ENCODE data around the gene ARCN1.
A peak's percentile ranks its signal among the peaks of the same experiment; 100 is the strongest.
"Not testable (repeated sequence)": the region's sequence is repeated elsewhere in the genome, so short reads cannot be mapped to it uniquely, and the experiment has no call there.

ARCN1 gene

DNA sequence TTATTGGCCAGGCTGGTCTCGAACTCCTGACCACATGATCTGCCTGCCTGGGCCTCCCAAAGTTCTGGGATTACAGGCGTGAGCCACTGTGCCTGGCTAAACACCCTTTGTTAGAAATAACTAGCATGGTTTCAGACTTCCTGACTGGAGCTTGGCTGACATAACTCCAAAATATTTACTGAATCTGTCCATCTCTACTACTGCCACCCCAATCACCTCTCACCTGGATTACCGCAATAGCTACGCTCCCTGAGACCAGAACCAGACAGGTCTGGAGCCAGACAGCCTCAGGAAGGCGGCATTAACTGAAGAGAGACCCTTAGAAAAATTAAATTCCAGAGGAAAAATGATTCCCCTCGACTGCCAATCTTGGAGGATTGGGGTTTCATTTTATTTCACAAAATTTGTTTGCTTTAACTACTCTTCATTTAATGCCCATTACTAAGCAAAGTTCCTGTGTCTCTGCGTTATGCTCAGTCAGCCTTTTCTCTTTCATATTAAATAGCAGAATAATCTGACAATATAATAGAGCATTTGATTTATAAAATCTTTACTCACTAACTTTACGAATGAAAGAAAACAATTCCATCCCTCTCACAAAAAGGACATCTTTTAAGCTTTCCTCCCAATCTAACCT, 28.1 kb upstream of the ARCN1 start:
- DNase-seq (ENCODE audit: low read depth in 1 of 2, low spot score in 1 of 2) = no peak

DNA sequence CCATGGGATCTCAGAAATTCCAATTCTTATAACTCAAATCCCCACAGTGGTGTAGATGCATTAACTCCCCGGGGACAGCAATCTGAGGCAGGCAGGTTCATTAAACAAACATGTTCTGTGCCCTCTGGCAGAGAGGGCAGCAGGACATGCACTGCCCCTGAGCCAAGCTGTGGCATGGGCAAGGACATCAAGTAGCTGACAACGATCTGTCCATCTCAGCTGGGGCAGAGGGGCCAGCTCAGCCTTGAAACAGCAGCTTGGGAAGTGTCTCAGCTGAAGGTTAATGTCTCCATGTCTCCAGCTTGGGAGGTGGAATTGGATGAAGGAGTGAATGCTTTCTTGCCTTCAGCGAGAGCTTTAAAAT, 27.6 kb upstream of the ARCN1 start:
- no peak for DNase-seq (ENCODE audit: low read depth in 1 of 2, low spot score in 1 of 2)

DNA sequence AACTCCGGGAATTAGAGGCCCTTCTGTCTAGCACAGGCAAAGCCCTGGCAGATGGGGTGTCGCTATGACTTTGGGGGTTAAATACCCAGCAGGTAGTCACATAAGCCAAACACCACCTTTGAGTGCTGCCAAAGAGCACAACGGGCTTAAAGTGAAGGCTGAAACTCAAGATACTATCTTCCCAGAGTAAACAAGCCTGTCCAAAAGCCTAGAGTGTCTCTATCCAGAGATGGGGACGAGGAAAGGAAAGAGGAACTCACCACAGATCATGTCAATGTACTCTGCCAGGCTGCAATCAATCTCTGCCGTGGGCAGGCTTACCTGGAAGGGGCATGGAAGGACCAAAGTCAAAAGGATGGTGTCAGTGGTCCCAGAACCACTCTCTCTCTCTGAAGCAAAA, 26.7 kb upstream of the ARCN1 start:
- DNase-seq (ENCODE audit: low read depth in 1 of 2, low spot score in 1 of 2) = no peak

DNA sequence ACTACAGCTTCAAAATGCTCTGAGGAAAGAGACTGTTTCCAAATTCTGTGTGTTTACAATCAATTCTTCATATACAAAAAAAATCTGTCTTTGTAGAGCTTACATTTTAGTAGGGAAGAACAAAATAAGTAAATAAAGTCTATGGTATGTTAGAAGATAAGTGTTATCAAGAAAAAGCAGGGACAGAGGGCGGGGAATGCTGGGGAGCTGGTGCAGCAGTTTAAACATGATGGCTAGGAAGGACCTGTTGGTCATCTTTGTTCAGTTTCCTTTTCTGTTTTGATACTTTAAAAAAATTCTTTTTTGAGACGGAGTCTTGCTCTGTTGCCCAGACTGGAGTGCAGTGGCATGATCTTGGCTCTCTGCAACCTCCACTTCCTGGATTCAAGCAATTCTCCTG, 25.1 kb upstream of the ARCN1 start:
- no peak for DNase-seq (ENCODE audit: low read depth in 1 of 2, low spot score in 1 of 2)

DNA sequence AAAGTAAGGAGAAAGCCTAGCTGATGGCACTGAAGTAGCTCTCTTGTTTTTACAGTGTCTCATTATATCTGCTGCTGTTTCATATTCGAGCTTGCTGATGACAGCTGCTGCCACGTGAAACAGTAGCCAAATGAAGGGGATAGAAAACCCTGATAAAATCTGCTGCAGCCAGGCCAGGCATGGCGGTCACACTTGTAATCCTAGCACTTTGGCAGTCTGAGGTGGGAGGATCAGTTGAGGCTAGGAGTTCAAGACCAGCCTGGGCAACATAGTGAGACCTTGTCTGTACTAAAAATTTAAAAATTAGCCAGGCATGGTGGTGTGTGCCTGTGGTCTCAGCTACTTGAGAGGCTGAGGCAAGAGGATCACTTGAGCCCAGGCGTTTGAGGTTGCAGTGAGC, 19.9 kb upstream of the ARCN1 start:
- no peak for DNase-seq (ENCODE audit: low read depth in 1 of 2, low spot score in 1 of 2)

DNA sequence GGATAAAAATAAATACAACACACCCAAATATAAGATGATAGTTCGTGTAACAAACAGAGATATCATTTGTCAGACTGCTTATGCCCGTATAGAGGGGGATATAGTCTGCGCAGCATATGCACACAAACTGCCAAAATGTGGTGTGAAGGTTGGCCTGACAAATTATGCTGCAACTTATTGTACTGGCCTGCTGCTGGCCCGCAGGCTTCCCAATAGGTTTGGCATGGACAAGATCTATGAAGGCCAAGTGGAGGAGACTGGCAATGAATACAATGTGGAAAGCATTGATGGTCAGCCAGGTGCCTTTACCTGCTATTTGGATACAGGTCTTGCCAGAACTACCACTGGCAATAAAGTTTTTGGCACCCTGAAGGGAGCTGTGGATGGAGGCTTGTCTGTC, 11.4 kb upstream of the ARCN1 start:
- no peak for DNase-seq (ENCODE audit: low read depth in 1 of 2, low spot score in 1 of 2)

DNA sequence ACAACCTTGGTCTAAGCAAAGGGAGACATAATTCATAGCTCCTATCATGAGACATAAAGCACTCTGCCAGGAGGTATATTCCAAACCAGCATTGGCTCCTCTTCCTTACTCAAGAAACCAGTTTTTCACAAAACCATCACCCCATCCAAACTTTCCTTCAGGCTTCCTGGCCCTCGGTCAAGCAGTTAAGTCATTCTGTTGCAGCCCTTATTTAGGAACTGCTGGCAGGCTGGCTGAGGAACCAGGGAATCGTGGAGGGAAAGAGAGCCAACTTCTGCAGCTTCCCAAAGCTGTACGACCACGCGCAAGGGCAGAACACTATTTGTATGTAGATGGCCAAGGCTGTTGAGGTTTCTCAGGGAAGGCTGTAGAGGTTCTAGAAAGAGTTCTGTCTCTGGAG, 7.2 kb upstream of the ARCN1 start:
- no peak for DNase-seq (ENCODE audit: low read depth in 1 of 2, low spot score in 1 of 2)

DNA sequence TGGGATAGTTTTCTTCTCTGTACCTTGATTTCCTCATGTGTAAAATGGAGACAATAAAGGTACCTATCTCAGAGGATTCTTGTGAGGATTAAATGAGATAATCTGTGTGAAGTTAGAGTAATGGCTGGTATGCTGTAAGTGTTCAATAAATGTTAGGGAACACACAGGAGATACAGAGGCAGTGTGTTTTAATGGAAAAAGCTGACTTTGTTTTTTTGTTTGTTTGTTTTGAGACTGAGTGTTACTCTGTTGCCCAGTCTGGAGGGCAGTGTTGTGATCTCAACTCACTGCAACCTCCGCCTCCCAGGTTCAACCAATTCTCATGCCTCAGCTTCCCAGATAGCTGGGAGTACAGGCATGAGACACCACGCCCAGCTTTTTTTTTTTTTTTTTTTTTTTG, 2.5 kb upstream of the ARCN1 start:
- DNase-seq (ENCODE audit: low read depth in 1 of 2, low spot score in 1 of 2) = no peak

DNA sequence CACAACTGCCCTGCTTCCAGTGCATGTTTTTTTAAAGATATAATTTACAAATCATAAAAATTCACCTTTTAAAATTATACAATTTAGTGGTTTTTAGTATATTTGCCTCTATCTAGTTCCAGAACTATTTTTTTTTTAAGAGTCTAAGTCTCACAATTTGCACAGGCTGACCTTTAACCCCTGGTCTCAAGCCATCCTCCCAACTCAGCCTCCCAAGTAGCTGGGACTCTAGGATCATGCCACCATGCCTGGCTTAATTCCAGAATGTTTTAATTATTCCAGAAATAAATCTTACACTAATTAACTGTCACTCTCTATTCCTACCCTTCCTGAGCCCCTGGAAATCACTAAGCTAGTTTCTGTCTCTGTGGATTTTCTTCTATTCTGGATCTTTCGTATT, 1.4 kb upstream of the ARCN1 start:
- DNase-seq (ENCODE audit: low read depth in 1 of 2, low spot score in 1 of 2) = no peak

DNA sequence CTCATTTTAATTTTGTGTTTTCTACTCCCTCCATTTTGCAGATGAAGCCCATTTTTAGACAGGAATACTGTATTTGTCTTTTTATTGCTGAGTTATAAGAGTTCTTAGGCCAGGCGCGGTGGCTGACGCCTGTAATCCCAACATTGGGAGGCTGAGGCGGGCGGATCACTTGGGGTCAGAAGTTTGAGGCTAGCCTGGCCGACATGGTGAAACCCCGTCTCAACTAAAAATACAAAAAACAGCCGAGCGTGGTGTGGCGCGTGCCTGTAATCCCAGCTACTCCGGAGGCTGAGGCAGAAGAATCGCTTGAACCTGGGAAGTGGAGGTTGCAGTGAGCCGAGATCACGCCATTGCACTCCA, 528 bp upstream of the ARCN1 start:
- DNase-seq (ENCODE audit: low read depth in 1 of 2, low spot score in 1 of 2) = not testable (repeated sequence)

DNA sequence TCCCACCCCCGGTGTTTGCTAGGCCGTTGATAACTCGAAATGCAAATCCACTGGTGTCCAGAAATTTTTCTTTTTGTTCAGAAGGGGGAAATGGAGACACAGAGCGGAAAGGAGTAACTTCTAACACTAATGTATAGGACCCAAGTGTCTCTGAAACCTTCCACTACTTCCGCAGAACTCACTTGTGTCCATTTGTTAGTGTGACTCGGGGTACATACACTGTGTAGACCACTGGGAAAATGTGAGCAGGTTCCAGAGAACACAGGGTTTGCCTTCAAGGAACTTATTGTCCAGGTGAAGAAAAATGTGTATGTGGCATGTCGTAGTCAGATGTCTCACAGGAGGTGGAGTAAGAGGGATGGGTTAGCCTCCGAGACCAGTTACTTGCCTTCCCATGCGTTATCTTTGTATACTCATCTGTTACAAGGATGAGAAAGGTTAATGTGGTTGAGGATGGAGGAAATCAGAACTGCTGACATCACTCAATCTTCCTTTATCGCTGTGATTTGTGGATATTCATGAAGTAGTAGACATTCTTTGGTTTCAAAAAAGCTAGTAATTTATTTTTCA, 857 bp downstream of the ARCN1 start:
- DNase-seq (ENCODE audit: low read depth in 1 of 2, low spot score in 1 of 2) = peak in 1 of 2 donors; percentile 30

DNA sequence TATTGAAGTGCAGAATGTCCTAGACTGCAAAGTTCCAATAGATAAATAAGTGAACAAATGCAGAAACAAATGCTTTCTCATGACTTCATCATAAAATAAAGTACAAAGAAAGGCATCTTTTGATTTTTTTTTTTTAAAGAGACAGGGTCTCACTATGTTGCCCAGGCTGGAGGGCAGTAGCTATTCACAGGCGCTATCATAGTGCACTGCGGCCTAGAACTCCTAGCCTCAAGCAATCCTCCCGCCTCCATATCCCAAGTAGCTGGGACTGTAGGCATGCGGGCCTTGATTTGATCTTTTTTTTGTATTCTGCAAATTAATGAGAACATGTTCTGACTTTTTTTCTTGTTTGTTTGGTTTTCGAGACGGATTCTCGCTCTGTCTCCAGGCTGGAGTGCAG, 2.4 kb downstream of the ARCN1 start:
- DNase-seq (ENCODE audit: low read depth in 1 of 2, low spot score in 1 of 2) = no peak

DNA sequence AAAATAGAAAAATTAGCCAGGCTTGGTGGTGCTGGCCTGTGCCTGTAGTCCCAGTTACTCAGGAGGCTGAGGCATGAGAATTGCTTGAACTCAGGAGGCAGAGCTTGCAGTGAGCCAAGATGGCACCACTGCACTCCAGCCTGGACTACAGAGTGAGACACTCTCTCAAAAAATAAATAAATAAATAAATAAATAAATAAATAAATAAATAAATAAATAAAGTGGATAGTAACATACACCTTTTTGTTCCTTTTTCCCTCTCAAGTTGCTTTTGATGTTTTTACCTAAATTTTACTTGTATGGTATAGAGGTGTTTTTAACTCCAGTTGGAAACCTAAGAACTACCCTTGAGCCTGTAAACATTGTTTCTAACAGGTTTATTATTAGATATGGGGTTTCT, 5.8 kb downstream of the ARCN1 start:
- DNase-seq (ENCODE audit: low read depth in 1 of 2, low spot score in 1 of 2) = not testable (repeated sequence)

DNA sequence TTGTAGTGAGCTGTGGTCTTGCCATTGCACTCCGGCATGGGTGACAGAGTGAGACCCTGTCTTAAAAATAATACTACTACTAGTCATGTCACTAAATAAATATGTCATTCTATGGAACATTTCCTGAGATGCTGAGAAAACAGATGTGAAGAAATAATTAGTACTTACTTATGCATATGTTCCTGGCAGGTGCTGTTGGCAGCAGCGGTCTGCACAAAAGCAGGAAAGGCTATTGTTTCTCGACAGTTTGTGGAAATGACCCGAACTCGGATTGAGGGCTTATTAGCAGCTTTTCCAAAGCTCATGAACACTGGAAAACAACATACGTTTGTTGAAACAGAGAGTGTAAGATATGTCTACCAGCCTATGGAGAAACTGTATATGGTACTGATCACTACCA, 8.8 kb downstream of the ARCN1 start:
- no peak for DNase-seq (ENCODE audit: low read depth in 1 of 2, low spot score in 1 of 2)

DNA sequence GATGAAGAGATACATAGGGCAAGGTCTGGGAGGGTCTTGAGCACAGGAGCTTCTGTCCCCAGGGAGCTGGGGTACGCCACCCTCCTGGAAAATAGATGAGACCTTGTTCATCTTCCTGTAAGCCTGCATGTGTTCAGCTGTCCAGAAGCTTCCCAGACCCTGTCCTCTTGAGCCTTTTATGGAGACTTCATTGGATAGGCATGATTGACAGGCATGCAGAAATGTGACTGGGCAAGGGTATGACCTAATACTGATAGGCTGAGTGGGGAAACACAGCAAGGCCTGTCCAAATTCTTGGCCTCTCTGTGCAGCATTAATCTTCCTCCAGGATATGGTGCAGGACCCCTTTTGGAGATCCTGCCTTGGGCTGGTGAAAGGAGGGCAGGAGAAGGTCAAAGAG, 15.7 kb downstream of the ARCN1 start:
- no peak for DNase-seq (ENCODE audit: low read depth in 1 of 2, low spot score in 1 of 2)

DNA sequence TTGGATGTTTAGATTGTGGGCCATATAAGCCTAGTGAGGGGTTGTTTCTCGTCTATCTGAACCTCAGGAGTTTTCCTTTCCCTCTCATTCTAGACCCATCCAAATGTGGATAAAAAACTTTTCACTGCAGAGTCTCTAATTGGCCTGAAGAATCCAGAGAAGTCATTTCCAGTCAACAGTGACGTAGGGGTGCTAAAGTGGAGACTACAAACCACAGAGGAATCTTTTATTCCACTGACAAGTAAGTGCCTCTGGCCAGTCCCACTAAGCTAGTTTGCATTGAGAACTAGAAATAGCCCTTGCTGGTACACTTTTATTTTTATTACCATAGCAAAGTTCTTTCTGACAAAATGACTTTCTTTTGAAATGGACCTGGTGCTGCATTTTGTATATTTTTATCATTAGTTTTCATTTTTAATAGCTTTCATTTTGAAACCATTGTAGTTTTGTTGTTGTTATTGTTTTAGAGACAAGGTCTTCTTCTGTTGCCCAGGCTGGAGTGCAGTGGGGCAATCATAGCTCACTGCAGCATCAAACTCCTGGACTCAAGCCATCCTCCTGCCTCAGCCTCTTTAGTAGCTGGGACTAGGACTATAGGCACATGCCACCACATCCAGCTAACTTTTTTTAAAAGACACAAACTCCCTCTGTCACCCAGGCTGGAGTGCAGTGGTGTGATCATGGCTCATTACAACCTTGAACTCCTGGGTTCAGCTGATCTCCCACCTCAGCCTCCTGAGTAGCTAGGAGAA, 20.6 kb downstream of the ARCN1 start:
- DNase-seq (ENCODE audit: low read depth in 1 of 2, low spot score in 1 of 2) = no peak

DNA sequence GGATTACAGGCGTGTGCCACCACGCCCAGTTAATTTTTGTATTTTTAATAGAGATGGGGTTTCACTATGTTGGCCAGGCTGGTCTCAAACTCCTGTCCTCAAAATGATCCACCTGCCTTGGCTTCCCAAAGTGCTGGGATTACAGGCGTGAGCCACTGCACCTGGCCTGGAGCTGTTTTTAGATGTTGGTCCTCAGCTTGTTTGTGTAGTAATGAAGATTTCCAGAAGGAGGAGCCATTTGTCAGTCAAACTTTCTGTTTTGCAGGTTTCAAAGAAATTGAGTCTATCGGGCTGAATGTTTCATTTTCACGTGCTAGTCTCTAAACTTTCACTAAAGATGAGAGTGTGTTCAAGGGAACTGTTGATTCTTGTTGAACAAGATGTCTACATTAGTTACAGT, 22.8 kb downstream of the ARCN1 start:
- not testable (repeated sequence) for DNase-seq (ENCODE audit: low read depth in 1 of 2, low spot score in 1 of 2)

DNA sequence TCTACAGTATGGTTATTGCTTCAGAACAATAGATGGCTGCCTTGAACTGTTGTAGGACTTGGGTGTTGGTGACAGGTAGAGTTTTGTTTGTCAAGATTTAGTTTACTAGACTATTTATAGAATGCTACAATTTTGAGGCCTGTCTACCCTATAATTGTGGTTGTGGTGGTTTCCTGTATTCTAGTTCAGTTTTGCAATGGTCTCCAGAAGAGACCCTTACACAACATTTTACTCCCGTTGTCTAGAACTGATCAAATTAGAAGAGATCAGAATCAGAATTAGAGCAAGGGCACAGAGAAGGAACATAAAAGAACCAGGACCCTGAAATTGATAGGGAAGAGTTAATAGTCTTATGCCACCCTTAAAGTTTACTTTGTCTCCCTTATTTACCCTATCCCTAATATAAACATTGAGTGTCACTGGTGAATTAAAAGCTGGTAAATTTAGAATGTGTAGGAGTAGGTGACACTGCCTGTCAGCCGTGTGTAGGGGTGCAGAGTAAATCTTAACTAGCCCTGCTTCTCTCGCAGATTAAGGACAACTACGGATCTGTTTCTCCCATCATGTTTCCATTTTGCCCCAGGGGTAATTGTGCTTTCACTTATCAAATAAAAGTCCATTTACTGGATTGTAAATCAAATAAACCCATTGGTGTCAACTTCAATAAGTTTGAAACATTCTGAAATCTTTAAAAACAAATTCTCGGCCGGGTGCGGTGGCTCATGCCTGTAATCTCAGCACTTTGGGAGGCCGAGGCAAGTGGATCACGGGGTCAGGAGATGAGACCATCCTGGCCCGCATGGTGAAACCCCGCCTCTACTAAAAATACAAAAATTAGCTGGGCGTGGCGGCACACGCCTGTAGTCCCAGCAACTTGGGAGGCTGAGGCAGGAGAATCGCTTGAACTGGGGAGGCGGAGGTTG, 24.3 kb downstream of the ARCN1 start:
- no peak for DNase-seq (ENCODE audit: low read depth in 1 of 2, low spot score in 1 of 2)

DNA sequence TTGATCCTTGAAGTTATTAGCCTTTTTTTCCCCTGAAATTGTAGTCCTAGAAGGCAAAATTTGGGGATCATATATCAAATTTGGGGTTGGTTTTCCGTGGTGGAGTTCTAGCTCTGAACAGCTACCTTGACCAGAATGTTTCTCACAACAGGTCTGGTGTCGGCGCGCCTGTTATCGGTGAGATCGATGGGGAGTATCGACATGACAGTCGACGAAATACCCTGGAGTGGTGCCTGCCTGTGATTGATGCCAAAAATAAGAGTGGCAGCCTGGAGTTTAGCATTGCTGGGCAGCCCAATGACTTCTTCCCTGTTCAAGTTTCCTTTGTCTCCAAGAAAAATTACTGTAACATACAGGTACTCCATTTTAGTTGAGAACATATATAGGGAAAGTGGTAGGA, 25.3 kb downstream of the ARCN1 start:
- no peak for DNase-seq (ENCODE audit: low read depth in 1 of 2, low spot score in 1 of 2)

DNA sequence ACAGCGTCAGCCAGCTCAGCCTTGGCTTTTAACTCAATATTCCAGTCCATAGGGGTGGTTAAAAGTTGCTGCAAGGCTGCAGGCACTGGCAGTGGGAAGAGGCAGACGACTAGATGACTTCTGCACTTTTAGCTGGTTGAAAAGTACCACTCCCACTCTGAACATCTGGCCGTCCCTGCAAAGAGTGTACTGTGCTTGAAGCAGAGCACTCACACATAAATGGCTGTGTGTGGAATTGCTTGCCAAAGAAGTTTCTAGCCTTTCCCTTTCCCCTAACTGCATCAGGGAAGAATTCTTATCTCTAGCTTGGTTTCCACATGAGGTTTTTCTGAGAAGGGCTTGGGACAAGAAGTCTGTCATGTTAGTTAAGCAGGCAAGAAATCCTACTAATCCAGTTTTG, 30.1 kb downstream of the ARCN1 start:
- no peak for DNase-seq (ENCODE audit: low read depth in 1 of 2, low spot score in 1 of 2)

DNA sequence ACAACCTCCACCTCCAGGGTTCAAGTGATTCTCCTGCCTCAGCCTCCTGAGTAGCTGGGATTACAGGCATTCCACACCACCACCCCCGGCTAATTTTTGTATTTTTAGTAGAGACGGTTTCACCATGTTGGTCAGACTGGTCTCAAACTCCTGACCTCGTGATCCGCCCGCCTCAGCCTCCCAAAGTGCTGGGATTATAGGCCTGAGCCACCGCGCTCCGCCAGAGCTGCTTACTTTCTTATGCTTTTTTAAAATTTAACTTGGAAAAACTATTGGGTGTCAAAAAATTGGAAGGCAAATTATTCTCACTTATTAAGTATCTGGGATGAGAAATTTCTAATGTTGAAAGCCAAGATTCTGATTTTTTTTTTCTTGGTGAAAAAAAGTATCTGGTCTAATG, 31.5 kb downstream of the ARCN1 start:
- not testable (repeated sequence) for DNase-seq (ENCODE audit: low read depth in 1 of 2, low spot score in 1 of 2)

DNA sequence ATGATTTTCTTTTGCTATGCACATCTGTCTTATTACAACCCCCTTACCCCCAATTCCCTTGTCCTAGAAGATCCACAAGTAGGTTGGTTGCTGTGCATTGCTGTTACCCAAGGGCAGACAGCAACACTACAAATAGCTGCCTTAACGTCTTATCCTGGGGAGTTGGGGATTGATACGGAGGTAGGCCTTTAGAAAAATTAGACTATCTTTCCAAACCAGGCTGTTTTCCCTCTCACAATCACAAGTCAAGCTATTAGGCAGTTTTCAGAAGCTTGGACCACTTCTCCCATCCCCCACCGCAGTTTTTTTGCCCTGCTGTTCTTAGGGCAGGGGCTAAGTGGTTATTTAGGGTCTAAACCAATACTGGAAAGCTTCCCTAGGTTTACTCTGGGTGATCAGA, 32.4 kb downstream of the ARCN1 start:
- no peak for DNase-seq (ENCODE audit: low read depth in 1 of 2, low spot score in 1 of 2)

All from activated CD4-positive, alpha-beta T cell treated with anti-CD3 and anti-CD28 coated beads, Interleukin-2, amount 50 U/mL, for 24 hours (primary cell).